ENCODE data around the gene TNXB. TPM values are rescaled to one million over a fixed set of nuclear protein-coding genes. Genes with fewer than 3 reads are reported as not detected.
"Not testable (repeated sequence)": the region's sequence is repeated elsewhere in the genome, so short reads cannot be mapped to it uniquely, and the experiment has no call there.

Gene TNXB
- polyA plus RNA-seq, 1 donor from 2014 or later: 3.3 TPM

GRCh38 chr6:32002546-32003268 is 106.4 kb downstream of the TNXB start:
- not testable (repeated sequence) for H3K9me2 ChIP-seq (ENCODE audit: insufficient read depth, low read length); H3K9me3 ChIP-seq (ENCODE audit: low read length); H3K4me2 ChIP-seq (ENCODE audit: low read length); H3K4me3 ChIP-seq (ENCODE audit: low read length); H4K20me1 ChIP-seq (ENCODE audit: insufficient read depth); H3K27me3 ChIP-seq (ENCODE audit: insufficient read depth, low read depth, low read length); H3K27ac ChIP-seq (ENCODE audit: low read length); H3F3A ChIP-seq (ENCODE audit: insufficient read depth, low read length, poor library complexity, severe bottlenecking); H3K36me3 ChIP-seq (ENCODE audit: insufficient read depth, low read length); H3K9ac ChIP-seq (ENCODE audit: low read length); H2AFZ ChIP-seq (ENCODE audit: low read depth, low read length); H3K79me2 ChIP-seq (replicated peaks; ENCODE audit: insufficient read depth, low read length)

GRCh38 chr6:31996385-31996784 is 112.8 kb downstream of the TNXB start:
- H3K79me2 ChIP-seq (replicated peaks; ENCODE audit: insufficient read depth, low read length); H3K27me3 ChIP-seq (ENCODE audit: insufficient read depth, low read depth, low read length); H3K4me2 ChIP-seq (ENCODE audit: low read length); H3K9me3 ChIP-seq (ENCODE audit: low read length); H3K27ac ChIP-seq (ENCODE audit: low read length); H3K9me2 ChIP-seq (ENCODE audit: insufficient read depth, low read length); H2AFZ ChIP-seq (ENCODE audit: low read depth, low read length); H3K4me3 ChIP-seq (ENCODE audit: low read length); H3F3A ChIP-seq (ENCODE audit: insufficient read depth, low read length, poor library complexity, severe bottlenecking); H3K9ac ChIP-seq (ENCODE audit: low read length); H3K36me3 ChIP-seq (ENCODE audit: insufficient read depth, low read length); H4K20me1 ChIP-seq (ENCODE audit: insufficient read depth): not testable (repeated sequence)

- not testable (repeated sequence) for H2AFZ ChIP-seq (ENCODE audit: low read depth, low read length); H3K36me3 ChIP-seq (ENCODE audit: insufficient read depth, low read length); H3K27ac ChIP-seq (ENCODE audit: low read length); H3K79me2 ChIP-seq (replicated peaks; ENCODE audit: insufficient read depth, low read length); H3F3A ChIP-seq (ENCODE audit: insufficient read depth, low read length, poor library complexity, severe bottlenecking); H3K4me3 ChIP-seq (ENCODE audit: low read length); H3K9me3 ChIP-seq (ENCODE audit: low read length); H3K9me2 ChIP-seq (ENCODE audit: insufficient read depth, low read length); H3K4me2 ChIP-seq (ENCODE audit: low read length); H3K27me3 ChIP-seq (ENCODE audit: insufficient read depth, low read depth, low read length); H3K9ac ChIP-seq (ENCODE audit: low read length); H4K20me1 ChIP-seq (ENCODE audit: insufficient read depth)
These were observed 114.7 kb downstream of the TNXB start for GRCh38 chr6:31994421-31994820.

Small RNA genes within 50 kb of the gene (small RNA-seq; reads per million reads assigned to genes)
- gene RNA5SP206: 0 reads per million in 3 experiments

Other genes starting within 250 kb of the TNXB start
- gene NEU1, start 246.5 kb downstream of the TNXB start, polyA plus RNA-seq: 40.9 and 47.0 TPM in 2 replicates
- gene SLC44A4, start 230.3 kb downstream of the TNXB start, polyA plus RNA-seq: 0.09 and 0.46 TPM in 2 replicates
- gene EHMT2, start 211.6 kb downstream of the TNXB start, polyA plus RNA-seq: 102 and 121 TPM in 2 replicates
- 19.2 and 21.4 TPM in 2 replicates for gene ZBTB12, start 207.3 kb downstream of the TNXB start, polyA plus RNA-seq
- 1.2 and 1.5 TPM in 2 replicates for gene C2, start 181.6 kb downstream of the TNXB start, polyA plus RNA-seq
- gene CFB, start 163.2 kb downstream of the TNXB start, polyA plus RNA-seq: 0.97 TPM in 1 of 2 replicates, not detected in the other
- gene NELFE, start 150.4 kb downstream of the TNXB start, polyA plus RNA-seq: 103 and 117 TPM in 2 replicates
- gene SKIC2, start 150.2 kb downstream of the TNXB start, polyA plus RNA-seq: 48.2 and 51.7 TPM in 2 replicates
- 20.0 and 29.2 TPM in 2 replicates for gene DXO, start 137.2 kb downstream of the TNXB start, polyA plus RNA-seq
- 4.4 and 7.2 TPM in 2 replicates for gene C4A, start 127.3 kb downstream of the TNXB start, polyA plus RNA-seq
- 4.4 and 4.6 TPM in 2 replicates for gene C4B, start 94.5 kb downstream of the TNXB start, polyA plus RNA-seq
- gene CYP21A2, start 70.9 kb downstream of the TNXB start, polyA plus RNA-seq: 1.9 and 4.5 TPM in 2 replicates
- gene ATF6B, start 18.9 kb upstream of the TNXB start, polyA plus RNA-seq: 44.3 and 49.3 TPM in 2 replicates
- gene FKBPL, start 20.9 kb upstream of the TNXB start, polyA plus RNA-seq: 8.6 and 10.9 TPM in 2 replicates
- gene PRRT1, start 42.6 kb upstream of the TNXB start, polyA plus RNA-seq: 0.22 TPM in 1 of 2 replicates, not detected in the other
- 53.5 and 330 TPM in 2 replicates for gene PPT2, start 44.8 kb upstream of the TNXB start, polyA plus RNA-seq
- gene EGFL8, start 55.3 kb upstream of the TNXB start, polyA plus RNA-seq: 22.1 and 22.4 TPM in 2 replicates
- 24.7 and 28.4 TPM in 2 replicates for gene AGPAT1, start 66.7 kb upstream of the TNXB start, polyA plus RNA-seq
- gene RNF5, start 69.1 kb upstream of the TNXB start, polyA plus RNA-seq: 342 and 369 TPM in 2 replicates
- gene AGER, start 74.9 kb upstream of the TNXB start, polyA plus RNA-seq: 7.2 and 7.5 TPM in 2 replicates
- gene PBX2, start 80.9 kb upstream of the TNXB start, polyA plus RNA-seq: 53.2 and 78.7 TPM in 2 replicates
- gene GPSM3, start 83.3 kb upstream of the TNXB start, polyA plus RNA-seq: 0.88 and 1.2 TPM in 2 replicates
- 5.5 and 5.7 TPM in 2 replicates for gene NOTCH4, start 114.7 kb upstream of the TNXB start, polyA plus RNA-seq

Data from neural cell (in vitro differentiated cells).